ENCODE data around the gene TRIM24. TPM values are rescaled to one million over a fixed set of nuclear protein-coding genes. Genes with fewer than 3 reads are reported as not detected.

TRIM24 gene
- total RNA-seq, 2 experiments from 2014 or later = 17.5 to 26.8 TPM

DNA sequence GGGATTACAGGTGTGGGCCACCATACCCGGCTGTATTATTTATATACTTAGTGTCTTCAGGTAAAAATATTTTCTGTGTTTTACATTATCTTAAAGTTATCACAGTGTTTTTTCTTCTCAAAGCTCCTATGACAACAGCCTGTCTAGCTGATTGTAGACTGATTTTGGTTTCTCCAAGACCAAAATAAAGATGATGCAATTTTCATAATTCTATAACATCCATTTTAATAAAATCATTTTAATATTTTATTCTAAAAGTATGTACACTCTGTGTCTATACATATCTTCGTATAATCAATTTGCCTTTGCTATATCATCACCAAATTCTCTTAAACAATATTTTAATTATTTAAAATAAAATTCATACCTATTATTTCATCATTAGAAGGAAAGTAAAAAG lies 108.6 kb downstream of the TRIM24 start:
- POLR2A ChIA-PET = interaction anchor here (0.6 to 0.7 kb wide), 2 partner anchors 52 to 1126 kb away, joined by 4 read pairs; no protein-coding TSS in a partner anchor
- intact Hi-C loops (cut with micrococcal nuclease; ENCODE audit: unreplicated experiment) = loop anchor here (5.0 kb wide), 1 partner anchor 106 kb away; the partner anchor contains the start of gene TRIM24
- CTCF ChIA-PET (ENCODE audit: unreplicated experiment) = no interaction called here
- Histone ChIP-seq H3K9me3 (ENCODE audit: low read length) (peaks cover 18% of the 10 kb centered on the region; the same call in 1 of the 2 replicates), H4K20me1 (ENCODE audit: insufficient read depth, low read length) (no peaks in the 10 kb centered on the region), H3K36me3 (ENCODE audit: insufficient read depth, low read length) (peaks cover 97% of the 10 kb centered on the region), H3K9me2 (ENCODE audit: insufficient read depth, low read length) (no peaks in the 10 kb centered on the region), H3K79me2 (ENCODE audit: insufficient read depth, low read depth, low read length) (no peaks in the 10 kb centered on the region), H3K4me2 (ENCODE audit: low read length) (no peak overlapping the region), H2AFZ (ENCODE audit: low read length) (no peak overlapping the region), H3K4me1 (ENCODE audit: insufficient read depth, low read length, poor library complexity, severe bottlenecking) (no peaks in the 10 kb centered on the region), H3K27ac (ENCODE audit: low read depth, low read length, poor library complexity, severe bottlenecking) (no peak overlapping the region), H3K4me3 (ENCODE audit: low read depth, low read length, poor library complexity, severe bottlenecking) (no peak overlapping the region)
- no TSS peak for BruUV-seq (replicated peaks)
- TF ChIP-seq, protein P1, sequence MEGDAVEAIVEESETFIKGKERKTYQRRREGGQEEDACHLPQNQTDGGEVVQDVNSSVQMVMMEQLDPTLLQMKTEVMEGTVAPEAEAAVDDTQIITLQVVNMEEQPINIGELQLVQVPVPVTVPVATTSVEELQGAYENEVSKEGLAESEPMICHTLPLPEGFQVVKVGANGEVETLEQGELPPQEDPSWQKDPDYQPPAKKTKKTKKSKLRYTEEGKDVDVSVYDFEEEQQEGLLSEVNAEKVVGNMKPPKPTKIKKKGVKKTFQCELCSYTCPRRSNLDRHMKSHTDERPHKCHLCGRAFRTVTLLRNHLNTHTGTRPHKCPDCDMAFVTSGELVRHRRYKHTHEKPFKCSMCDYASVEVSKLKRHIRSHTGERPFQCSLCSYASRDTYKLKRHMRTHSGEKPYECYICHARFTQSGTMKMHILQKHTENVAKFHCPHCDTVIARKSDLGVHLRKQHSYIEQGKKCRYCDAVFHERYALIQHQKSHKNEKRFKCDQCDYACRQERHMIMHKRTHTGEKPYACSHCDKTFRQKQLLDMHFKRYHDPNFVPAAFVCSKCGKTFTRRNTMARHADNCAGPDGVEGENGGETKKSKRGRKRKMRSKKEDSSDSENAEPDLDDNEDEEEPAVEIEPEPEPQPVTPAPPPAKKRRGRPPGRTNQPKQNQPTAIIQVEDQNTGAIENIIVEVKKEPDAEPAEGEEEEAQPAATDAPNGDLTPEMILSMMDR (conservative IDR thresholded peaks at IDR 0.05; ENCODE audit: low read length) = no peak
- TF ChIP-seq EZH2phosphoT487 (IDR thresholded peaks at IDR 0.05; ENCODE audit: borderline replicate concordance, low read depth, low read length) = no peak
- no peak for DNase-seq (ENCODE audit: low spot score)

DNA sequence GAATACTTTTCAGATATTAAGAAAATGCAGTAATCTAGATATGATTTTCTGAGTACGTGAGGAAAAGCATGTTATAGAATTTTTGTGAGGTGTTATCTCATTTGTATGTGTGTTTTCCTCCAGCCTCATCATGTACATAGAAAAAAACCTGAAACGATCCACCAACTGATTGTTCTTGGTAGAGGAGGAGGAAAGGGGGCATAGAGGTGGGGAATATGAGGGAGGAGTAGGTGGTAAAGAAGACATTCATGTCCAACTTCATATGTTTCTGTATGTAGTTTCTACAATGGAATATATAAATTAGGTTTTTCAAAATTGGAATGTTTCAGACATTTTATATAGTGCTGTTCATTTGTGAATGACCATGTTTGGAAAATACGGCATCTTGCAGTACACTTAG lies 109.4 kb downstream of the TRIM24 start:
- TF ChIP-seq, protein P1 (conservative IDR thresholded peaks at IDR 0.05; ENCODE audit: low read length) = no peak
- no TSS peak for BruUV-seq (replicated peaks)
- intact Hi-C loops (cut with micrococcal nuclease; ENCODE audit: unreplicated experiment) = loop anchor here (5.0 kb wide), 1 partner anchor 107 kb away; the partner anchor contains the start of gene TRIM24
- H3K9me2 ChIP-seq (ENCODE audit: insufficient read depth, low read length) = no peaks in the 10 kb centered on the region
- peaks cover 97% of the 10 kb centered on the region for H3K36me3 ChIP-seq (ENCODE audit: insufficient read depth, low read length)
- no peaks in the 10 kb centered on the region for H3K79me2 ChIP-seq (ENCODE audit: insufficient read depth, low read depth, low read length)
- peaks cover 18% of the 10 kb centered on the region; the same call in 1 of the 2 replicates for H3K9me3 ChIP-seq (ENCODE audit: low read length)
- CTCF ChIA-PET (ENCODE audit: unreplicated experiment) = no interaction called here
- no peak overlapping the region for H3K27ac ChIP-seq (ENCODE audit: low read depth, low read length, poor library complexity, severe bottlenecking)
- H4K20me1 ChIP-seq (ENCODE audit: insufficient read depth, low read length) = no peaks in the 10 kb centered on the region
- no peak overlapping the region for H3K4me3 ChIP-seq (ENCODE audit: low read depth, low read length, poor library complexity, severe bottlenecking)
- H3K4me1 ChIP-seq (ENCODE audit: insufficient read depth, low read length, poor library complexity, severe bottlenecking) = no peaks in the 10 kb centered on the region
- H2AFZ ChIP-seq (ENCODE audit: low read length) = no peak overlapping the region
- POLR2A ChIA-PET = no interaction called here
- H3K4me2 ChIP-seq (ENCODE audit: low read length) = no peak overlapping the region
- DNase-seq (ENCODE audit: low spot score) = no peak

DNA sequence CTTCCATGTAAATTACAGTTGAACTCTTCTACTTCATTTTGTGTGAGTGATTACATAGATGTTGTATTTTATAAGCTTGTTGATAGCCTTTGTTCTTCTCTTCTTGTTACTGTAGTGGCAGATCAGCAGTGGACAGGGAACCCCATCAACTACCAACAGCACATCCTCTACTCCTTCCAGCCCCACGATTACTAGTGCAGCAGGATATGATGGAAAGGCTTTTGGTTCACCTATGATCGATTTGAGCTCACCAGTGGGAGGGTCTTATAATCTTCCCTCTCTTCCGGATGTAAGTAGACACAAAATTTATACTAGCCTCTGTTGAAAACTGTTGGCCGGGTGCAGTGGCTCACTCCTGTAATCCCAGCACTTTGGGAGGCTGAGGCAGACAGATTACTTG lies 110.7 kb downstream of the TRIM24 start:
- H4K20me1 ChIP-seq (ENCODE audit: insufficient read depth, low read length) = no peaks in the 10 kb centered on the region
- TF ChIP-seq, protein P1 (conservative IDR thresholded peaks at IDR 0.05; ENCODE audit: low read length) = no peak
- TF ChIP-seq EZH2phosphoT487 (IDR thresholded peaks at IDR 0.05; ENCODE audit: borderline replicate concordance, low read depth, low read length) = no peak
- peaks cover 88% of the 10 kb centered on the region for H3K36me3 ChIP-seq (ENCODE audit: insufficient read depth, low read length)
- no peak overlapping the region for H2AFZ ChIP-seq (ENCODE audit: low read length)
- BruUV-seq (replicated peaks) = no TSS peak
- no peaks in the 10 kb centered on the region for H3K9me2 ChIP-seq (ENCODE audit: insufficient read depth, low read length)
- CTCF ChIA-PET (ENCODE audit: unreplicated experiment) = no interaction called here
- intact Hi-C loops (cut with micrococcal nuclease; ENCODE audit: unreplicated experiment) = no loop called here
- no peak for DNase-seq (ENCODE audit: low spot score)
- no peak overlapping the region for H3K4me2 ChIP-seq (ENCODE audit: low read length)
- H3K27ac ChIP-seq (ENCODE audit: low read depth, low read length, poor library complexity, severe bottlenecking) = no peak overlapping the region
- no peaks in the 10 kb centered on the region for H3K4me1 ChIP-seq (ENCODE audit: insufficient read depth, low read length, poor library complexity, severe bottlenecking)
- H3K4me3 ChIP-seq (ENCODE audit: low read depth, low read length, poor library complexity, severe bottlenecking) = no peak overlapping the region
- H3K79me2 ChIP-seq (ENCODE audit: insufficient read depth, low read depth, low read length) = no peaks in the 10 kb centered on the region
- peaks cover 6% of the 10 kb centered on the region; the same call in 1 of the 2 replicates for H3K9me3 ChIP-seq (ENCODE audit: low read length)
- POLR2A ChIA-PET = interaction anchor here (0.7 to 1.0 kb wide), 2 partner anchors 17 to 58 kb away, joined by 4 to 7 read pairs; no protein-coding TSS in a partner anchor
